HEK293 (cell line): Measurements from ENCODE around the gene SYNPO2.

Experiments used
- CTCF ChIA-PET: fragments of 350-600 bp; formaldehyde crosslinking; extraction: SDS; loops from one replicate; lab custom pipeline; 2021; ENCODE audit warnings: antibody characterized with exemption; lab: Yijun Ruan, JAX
- POLR2A ChIA-PET: fragments of 300-600 bp; formaldehyde crosslinking; extraction: SDS; loops from one replicate; lab custom pipeline; 2020; ENCODE audit warnings: antibody characterized with exemption, inconsistent platforms; lab: Yijun Ruan, JAX
- H3K27ac ChIP-seq: fragments of 200-500 bp; sonication (Bioruptor generic); 2 replicates; pipeline ENCODE4 v1.5.1; 2014; ENCODE audit warnings: low read depth, low read length, control low read depth, inconsistent platforms; ENCODE audit errors: extremely low read depth
- H3K36me3 ChIP-seq, 2 experiments: fragments of 200-500 bp in 1 of 2; sonication (Bioruptor generic) in 1 of 2; 1 replicate in 1 of 2; 2 replicates in 1 of 2; pipeline ENCODE4 v1.5.1; 2014 to 2017; ENCODE audit warnings: inconsistent platforms in 2 of 2, low read length in 2 of 2; ENCODE audit not compliant: control insufficient read depth in 2 of 2, insufficient read depth in 1 of 2
- H3K4me1 ChIP-seq: fragments of 200-500 bp; sonication (Bioruptor generic); 2 replicates; pipeline ENCODE4 v1.5.1; 2014; ENCODE audit warnings: mild to moderate bottlenecking, low read length, inconsistent platforms; ENCODE audit not compliant: control insufficient read depth, insufficient read depth
- H3K4me3 ChIP-seq: 2 replicates; pipeline ENCODE4 v1.5.1; 2011; ENCODE audit warnings: low read depth, mild to moderate bottlenecking, control low read depth, low read length, moderate library complexity
- H3K9me3 ChIP-seq: fragments of 200-500 bp; sonication (Bioruptor generic); 2 replicates; pipeline ENCODE4 v1.5.1; 2014; ENCODE audit warnings: low read depth, low read length, inconsistent platforms; ENCODE audit not compliant: control insufficient read depth, insufficient read depth
- KLF10 ChIP-seq: fragments of 450-650 bp; IDR thresholded peaks from 2 replicates; pipeline ENCODE4 v1.5.1; 2018; ENCODE audit warnings: missing biosample characterization, mild to moderate bottlenecking, missing genetic modification characterization
- MYNN ChIP-seq: fragments of 450-650 bp; formaldehyde crosslinking; IDR thresholded peaks from 2 replicates; pipeline ENCODE4 v1.5.1; 2016; ENCODE audit warnings: missing biosample characterization, missing genetic modification characterization, borderline replicate concordance
- PRDM1 ChIP-seq: fragments of 450-650 bp; formaldehyde crosslinking; IDR thresholded peaks from 2 replicates; pipeline ENCODE4; 2016; ENCODE audit warnings: missing biosample characterization, missing genetic modification characterization
- SP3 ChIP-seq: fragments of 450-650 bp; formaldehyde crosslinking; IDR thresholded peaks from 2 replicates; pipeline ENCODE4 v1.5.1; 2016; ENCODE audit warnings: missing biosample characterization, missing genetic modification characterization
- SP7 ChIP-seq: fragments of 450-650 bp; formaldehyde crosslinking; IDR thresholded peaks from 2 replicates; pipeline ENCODE4 v1.5.1; 2016; ENCODE audit warnings: missing biosample characterization, missing genetic modification characterization
- YY1 ChIP-seq: fragments of 450-650 bp; formaldehyde crosslinking; IDR thresholded peaks from 2 replicates; pipeline ENCODE4 v1.5.1; 2018; ENCODE audit warnings: missing biosample characterization, missing genetic modification characterization
- ZBTB17 ChIP-seq: fragments of 450-650 bp; formaldehyde crosslinking; IDR thresholded peaks from 2 replicates; pipeline ENCODE4 v1.5.1; 2016; ENCODE audit warnings: missing biosample characterization, missing genetic modification characterization
- ZBTB20 ChIP-seq: fragments of 450-650 bp; formaldehyde crosslinking; IDR thresholded peaks from 2 replicates; pipeline ENCODE4 v1.5.1; 2016; ENCODE audit warnings: missing biosample characterization, missing genetic modification characterization
- ZFP69B ChIP-seq: fragments of 450-650 bp; formaldehyde crosslinking; IDR thresholded peaks from 2 replicates; pipeline ENCODE4 v1.5.1; 2016; ENCODE audit warnings: missing biosample characterization, missing genetic modification characterization
- ZNF157 ChIP-seq: fragments of 450-650 bp; formaldehyde crosslinking; IDR thresholded peaks from 2 replicates; pipeline ENCODE4 v1.5.1; 2016; ENCODE audit warnings: missing biosample characterization, missing genetic modification characterization
- ZNF174 ChIP-seq: fragments of 450-650 bp; formaldehyde crosslinking; IDR thresholded peaks from 2 replicates; pipeline ENCODE4 v1.5.0; 2017; ENCODE audit warnings: missing biosample characterization, mild to moderate bottlenecking, missing genetic modification characterization
- ZNF202 ChIP-seq: fragments of 450-650 bp; formaldehyde crosslinking; IDR thresholded peaks from 2 replicates; pipeline ENCODE4 v1.5.1; 2016; ENCODE audit warnings: missing biosample characterization, missing genetic modification characterization, borderline replicate concordance
- ZNF239 ChIP-seq: fragments of 450-650 bp; formaldehyde crosslinking; IDR thresholded peaks from 2 replicates; pipeline ENCODE4 v1.5.1; 2016; ENCODE audit warnings: missing biosample characterization, missing genetic modification characterization
- ZNF341 ChIP-seq: fragments of 450-650 bp; formaldehyde crosslinking; IDR thresholded peaks from 2 replicates; pipeline ENCODE4; 2016; ENCODE audit warnings: low read depth, missing biosample characterization, missing genetic modification characterization
- ZNF501 ChIP-seq: fragments of 450-650 bp; formaldehyde crosslinking; IDR thresholded peaks from 2 replicates; pipeline ENCODE4 v1.5.1; 2016; ENCODE audit warnings: missing biosample characterization, missing genetic modification characterization
- ZNF555 ChIP-seq: fragments of 450-650 bp; formaldehyde crosslinking; conservative IDR thresholded peaks from 2 replicates; pipeline ENCODE4 v1.5.1; 2017; ENCODE audit warnings: missing biosample characterization, mild to moderate bottlenecking, missing genetic modification characterization, inconsistent platforms
- ZNF626 ChIP-seq: fragments of 450-650 bp; sonication (Bioruptor Pico); formaldehyde crosslinking; IDR thresholded peaks from 2 replicates; pipeline ENCODE4 v1.5.1; 2018; ENCODE audit warnings: missing biosample characterization, missing genetic modification characterization, inconsistent platforms
- ZNF660 ChIP-seq: fragments of 450-650 bp; IDR thresholded peaks from 2 replicates; pipeline ENCODE4 v1.5.1; 2018; ENCODE audit warnings: missing biosample characterization, mild to moderate bottlenecking, missing genetic modification characterization
- ZNF664 ChIP-seq: fragments of 450-650 bp; formaldehyde crosslinking; IDR thresholded peaks from 2 replicates; pipeline ENCODE4 v1.5.1; 2016; ENCODE audit warnings: missing biosample characterization, missing genetic modification characterization
- ZNF830 ChIP-seq: fragments of 450-650 bp; IDR thresholded peaks from 2 replicates; pipeline ENCODE4 v1.5.0; 2018; ENCODE audit warnings: missing biosample characterization, missing genetic modification characterization, low read depth, mild to moderate bottlenecking, moderate library complexity
- TF ChIP-seq, protein P1 (sequence below): fragments of 450-650 bp; formaldehyde crosslinking; IDR thresholded peaks from 2 replicates; pipeline ENCODE4 v1.5.1; 2017; ENCODE audit warnings: missing biosample characterization, missing genetic modification characterization
- TF ChIP-seq, protein P2 (sequence below): fragments of 450-650 bp; formaldehyde crosslinking; IDR thresholded peaks from 2 replicates; pipeline ENCODE4 v1.5.1; 2016; ENCODE audit warnings: missing biosample characterization, missing genetic modification characterization
- TF ChIP-seq, protein P3 (sequence below): fragments of 450-650 bp; formaldehyde crosslinking; IDR thresholded peaks from 2 replicates; pipeline ENCODE4 v1.5.1; 2016; ENCODE audit warnings: missing biosample characterization, missing genetic modification characterization
- TF ChIP-seq, protein P4 (sequence below): fragments of 450-650 bp; formaldehyde crosslinking; IDR thresholded peaks from 2 replicates; pipeline ENCODE4 v1.5.1; 2016; ENCODE audit warnings: missing biosample characterization, missing genetic modification characterization
- TF ChIP-seq, protein P5 (sequence below): fragments of 450-650 bp; formaldehyde crosslinking; IDR thresholded peaks from 2 replicates; pipeline ENCODE4; 2016; ENCODE audit warnings: missing biosample characterization, missing genetic modification characterization
- TF ChIP-seq, protein P6 (sequence below): fragments of 450-650 bp; formaldehyde crosslinking; IDR thresholded peaks from 2 replicates; pipeline ENCODE4 v1.5.1; 2016; ENCODE audit warnings: missing biosample characterization, missing genetic modification characterization

The SYNPO2 gene

DNA sequence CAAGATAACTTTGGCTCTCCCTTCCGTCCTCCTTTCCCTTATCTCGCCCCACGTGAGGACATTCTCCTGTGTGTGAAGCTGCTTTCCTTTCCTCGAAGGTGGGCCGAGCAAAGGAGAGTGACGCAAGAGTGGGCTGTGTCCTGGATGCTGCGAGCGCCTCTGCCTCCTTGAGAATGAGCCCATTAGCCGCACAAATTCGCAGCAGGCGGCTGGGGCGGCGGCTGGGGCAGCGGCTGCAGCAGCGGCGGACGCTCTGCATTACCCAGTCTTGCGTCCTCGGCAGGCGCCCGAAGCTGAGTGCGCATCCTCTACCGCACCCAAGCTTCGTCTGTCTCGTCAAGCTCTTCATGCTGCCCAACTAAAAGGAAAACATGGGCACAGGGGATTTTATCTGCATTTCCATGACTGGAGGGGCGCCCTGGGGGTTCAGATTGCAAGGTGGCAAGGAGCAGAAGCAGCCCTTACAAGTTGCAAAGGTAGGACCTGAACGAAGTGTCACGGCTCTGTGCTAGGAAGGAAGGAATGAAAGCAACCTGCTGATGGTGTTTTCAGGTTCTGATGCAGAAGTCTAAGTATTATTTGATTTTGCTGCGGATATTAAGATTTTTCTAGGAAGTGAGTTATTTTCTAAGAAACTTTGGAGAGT, at the start of gene SYNPO2 (continued):
- TF ChIP-seq, protein P1, sequence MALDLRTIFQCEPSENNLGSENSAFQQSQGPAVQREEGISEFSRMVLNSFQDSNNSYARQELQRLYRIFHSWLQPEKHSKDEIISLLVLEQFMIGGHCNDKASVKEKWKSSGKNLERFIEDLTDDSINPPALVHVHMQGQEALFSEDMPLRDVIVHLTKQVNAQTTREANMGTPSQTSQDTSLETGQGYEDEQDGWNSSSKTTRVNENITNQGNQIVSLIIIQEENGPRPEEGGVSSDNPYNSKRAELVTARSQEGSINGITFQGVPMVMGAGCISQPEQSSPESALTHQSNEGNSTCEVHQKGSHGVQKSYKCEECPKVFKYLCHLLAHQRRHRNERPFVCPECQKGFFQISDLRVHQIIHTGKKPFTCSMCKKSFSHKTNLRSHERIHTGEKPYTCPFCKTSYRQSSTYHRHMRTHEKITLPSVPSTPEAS (tag by site-specific recombination), result peak; percentile 56
- TF ChIP-seq ZNF555 (tag by site-specific recombination) (no peak), ZNF239 (tag by site-specific recombination) (no peak), ZBTB20 (tag by site-specific recombination) (0 out of 2 replicates have a peak, but pooled peaks have one; percentile 41), ZNF664 (tag by site-specific recombination) (no peak), ZFP69B (tag by site-specific recombination) (peak; percentile 64; the same call in 1 of the 2 replicates), ZBTB17 (tag by site-specific recombination) (peak; percentile 90), ZNF341 (tag by site-specific recombination) (0 out of 2 replicates have a peak, but pooled peaks have one; percentile 28), ZNF660 (tag by site-specific recombination) (peak; percentile 93), ZNF830 (tag by site-specific recombination) (no peak), ZNF501 (tag by site-specific recombination) (peak; percentile 92), KLF10 (tag by site-specific recombination) (peak; percentile 84), ZNF202 (no peak)
- TF ChIP-seq, protein P2, sequence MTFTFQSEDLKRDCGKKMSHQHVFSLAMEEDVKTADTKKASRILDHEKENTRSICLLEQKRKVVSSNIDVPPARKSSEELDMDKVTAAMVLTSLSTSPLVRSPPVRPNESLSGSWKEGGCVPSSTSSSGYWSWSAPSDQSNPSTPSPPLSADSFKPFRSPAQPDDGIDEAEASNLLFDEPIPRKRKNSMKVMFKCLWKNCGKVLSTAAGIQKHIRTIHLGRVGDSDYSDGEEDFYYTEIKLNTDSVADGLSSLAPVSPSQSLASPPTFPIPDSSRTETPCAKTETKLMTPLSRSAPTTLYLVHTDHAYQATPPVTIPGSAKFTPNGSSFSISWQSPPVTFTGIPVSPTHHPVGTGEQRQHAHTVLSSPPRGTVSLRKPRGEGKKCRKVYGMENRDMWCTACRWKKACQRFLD (tag by site-specific recombination), result no peak
- TF ChIP-seq, protein P3, sequence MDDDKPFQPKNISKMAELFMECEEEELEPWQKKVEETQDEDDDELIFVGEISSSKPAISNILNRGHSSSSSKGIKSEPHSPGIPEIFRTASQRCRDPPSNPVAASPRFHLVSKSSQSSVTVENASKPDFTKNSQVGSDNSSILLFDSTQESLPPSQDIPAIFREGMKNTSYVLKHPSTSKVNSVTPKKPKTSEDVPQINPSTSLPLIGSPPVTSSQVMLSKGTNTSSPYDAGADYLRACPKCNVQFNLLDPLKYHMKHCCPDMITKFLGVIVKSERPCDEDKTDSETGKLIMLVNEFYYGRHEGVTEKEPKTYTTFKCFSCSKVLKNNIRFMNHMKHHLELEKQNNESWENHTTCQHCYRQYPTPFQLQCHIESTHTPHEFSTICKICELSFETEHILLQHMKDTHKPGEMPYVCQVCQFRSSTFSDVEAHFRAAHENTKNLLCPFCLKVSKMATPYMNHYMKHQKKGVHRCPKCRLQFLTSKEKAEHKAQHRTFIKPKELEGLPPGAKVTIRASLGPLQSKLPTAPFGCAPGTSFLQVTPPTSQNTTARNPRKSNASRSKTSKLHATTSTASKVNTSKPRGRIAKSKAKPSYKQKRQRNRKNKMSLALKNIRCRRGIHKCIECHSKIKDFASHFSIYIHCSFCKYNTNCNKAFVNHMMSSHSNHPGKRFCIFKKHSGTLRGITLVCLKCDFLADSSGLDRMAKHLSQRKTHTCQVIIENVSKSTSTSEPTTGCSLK (tag by site-specific recombination), result no peak
- TF ChIP-seq, protein P4, sequence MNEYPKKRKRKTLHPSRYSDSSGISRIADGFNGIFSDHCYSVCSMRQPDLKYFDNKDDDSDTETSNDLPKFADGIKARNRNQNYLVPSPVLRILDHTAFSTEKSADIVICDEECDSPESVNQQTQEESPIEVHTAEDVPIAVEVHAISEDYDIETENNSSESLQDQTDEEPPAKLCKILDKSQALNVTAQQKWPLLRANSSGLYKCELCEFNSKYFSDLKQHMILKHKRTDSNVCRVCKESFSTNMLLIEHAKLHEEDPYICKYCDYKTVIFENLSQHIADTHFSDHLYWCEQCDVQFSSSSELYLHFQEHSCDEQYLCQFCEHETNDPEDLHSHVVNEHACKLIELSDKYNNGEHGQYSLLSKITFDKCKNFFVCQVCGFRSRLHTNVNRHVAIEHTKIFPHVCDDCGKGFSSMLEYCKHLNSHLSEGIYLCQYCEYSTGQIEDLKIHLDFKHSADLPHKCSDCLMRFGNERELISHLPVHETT (tag by site-specific recombination), result peak; percentile 62
- TF ChIP-seq, protein P5, sequence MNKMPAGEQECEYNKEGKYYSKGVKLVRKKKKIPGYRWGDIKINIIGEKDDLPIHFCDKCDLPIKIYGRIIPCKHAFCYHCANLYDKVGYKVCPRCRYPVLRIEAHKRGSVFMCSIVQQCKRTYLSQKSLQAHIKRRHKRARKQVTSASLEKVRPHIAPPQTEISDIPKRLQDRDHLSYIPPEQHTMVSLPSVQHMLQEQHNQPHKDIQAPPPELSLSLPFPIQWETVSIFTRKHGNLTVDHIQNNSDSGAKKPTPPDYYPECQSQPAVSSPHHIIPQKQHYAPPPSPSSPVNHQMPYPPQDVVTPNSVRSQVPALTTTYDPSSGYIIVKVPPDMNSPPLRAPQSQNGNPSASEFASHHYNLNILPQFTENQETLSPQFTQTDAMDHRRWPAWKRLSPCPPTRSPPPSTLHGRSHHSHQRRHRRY (tag by site-specific recombination), result no peak

DNA sequence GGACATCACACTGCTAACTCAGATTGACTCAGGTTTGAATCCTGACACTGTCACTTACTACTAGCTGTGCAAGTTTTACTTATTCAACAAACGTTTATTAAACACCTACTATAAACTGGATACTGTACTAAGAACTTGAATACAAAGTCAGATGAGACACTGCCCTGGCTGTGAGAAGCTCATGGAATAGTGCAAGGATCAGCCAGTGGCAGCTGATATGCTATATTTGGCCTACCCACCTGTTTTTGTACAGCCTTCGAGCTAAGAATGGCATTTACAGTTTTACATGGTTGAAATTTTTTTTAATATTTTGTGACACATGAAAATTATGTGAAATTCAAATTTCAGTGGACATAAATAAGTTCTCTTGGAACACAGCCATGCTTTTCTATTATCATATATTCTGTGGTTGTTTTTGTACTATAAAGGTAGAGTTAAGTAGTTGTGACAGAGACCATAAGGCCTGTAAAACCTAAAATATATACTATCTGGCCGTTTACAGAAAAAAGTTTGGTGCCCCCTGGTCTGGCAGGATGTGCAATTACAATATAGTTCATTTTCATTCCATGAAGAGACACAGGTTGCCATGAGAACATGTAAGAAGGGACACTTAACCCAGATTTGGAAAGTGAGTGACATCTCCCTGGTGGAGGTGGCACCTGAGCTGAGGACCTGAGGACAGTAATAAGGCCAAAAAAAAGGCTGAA, 49.3 kb upstream of the SYNPO2 start:
- POLR2A ChIA-PET, result no interaction called here
- Histone ChIP-seq H3K4me1 (peaks cover 1% of the 10 kb centered on the region; the same call in 1 of the 2 replicates), H3K27ac (no peak overlapping the region), H3K4me3 (no peak overlapping the region), H3K9me3 (no peaks in the 10 kb centered on the region), H3K36me3 (no peaks in the 10 kb centered on the region)
- CTCF ChIA-PET, result interaction anchor here (1.6 kb wide), 1 partner anchor 25 kb away, joined by 5 read pairs; no protein-coding TSS in a partner anchor
- no peak for TF ChIP-seq ZNF174 (tag by site-specific recombination)
- TF ChIP-seq KLF10 (tag by site-specific recombination), result no peak
- TF ChIP-seq, protein P6, sequence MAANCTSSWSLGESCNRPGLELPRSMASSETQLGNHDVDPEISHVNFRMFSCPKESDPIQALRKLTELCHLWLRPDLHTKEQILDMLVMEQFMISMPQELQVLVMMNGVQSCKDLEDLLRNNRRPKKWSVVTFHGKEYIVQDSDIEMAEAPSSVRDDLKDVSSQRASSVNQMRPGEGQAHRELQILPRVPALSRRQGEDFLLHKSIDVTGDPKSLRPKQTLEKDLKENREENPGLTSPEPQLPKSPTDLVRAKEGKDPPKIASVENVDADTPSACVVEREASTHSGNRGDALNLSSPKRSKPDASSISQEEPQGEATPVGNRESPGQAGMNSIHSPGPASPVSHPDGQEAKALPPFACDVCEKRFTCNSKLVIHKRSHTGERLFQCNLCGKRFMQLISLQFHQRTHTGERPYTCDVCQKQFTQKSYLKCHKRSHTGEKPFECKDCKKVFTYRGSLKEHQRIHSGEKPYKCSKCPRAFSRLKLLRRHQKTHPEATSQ (tag by site-specific recombination), result no peak
- TF ChIP-seq SP3 (tag by site-specific recombination), result no peak
- no peak for TF ChIP-seq ZBTB20 (tag by site-specific recombination)
- TF ChIP-seq YY1, result no peak
- TF ChIP-seq PRDM1 (tag by site-specific recombination), result no peak
- no peak for TF ChIP-seq MYNN
- no peak for TF ChIP-seq ZNF157
- TF ChIP-seq, protein P2 (tag by site-specific recombination), result no peak
- TF ChIP-seq SP7 (tag by site-specific recombination), result no peak
- TF ChIP-seq ZNF626 (tag by site-specific recombination), result no peak
